Dermis blood vessel endothelial cell (primary cell): ENCODE measurements around the gene ADGRG6. TPM values are rescaled to one million over a fixed set of nuclear protein-coding genes. Genes with fewer than 3 reads are reported as not detected.

Experiments used
- DNase-seq: peaks from one replicate; pipeline ENCODE4 v3.0.0; 2010
- total RNA-seq: library from RNA; depleted of rRNA; stranded (reverse); fragments of >200 nt; gene quantifications from 2 replicates; pipeline ENCODE4 v1.2.3, GENCODE V29; 2014

ADGRG6 gene
- total RNA-seq, 1 donor from 2014 or later = 42.2 TPM

GRCh38 chr6:142378138-142378875, 76.5 kb downstream of the ADGRG6 start:
- peak; percentile 96 for DNase-seq

GRCh38 chr6:142380626-142381025, 78.8 kb downstream of the ADGRG6 start:
- no peak for DNase-seq

GRCh38 chr6:142381181-142381580, 79.4 kb downstream of the ADGRG6 start:
- no peak for DNase-seq

- DNase-seq = no peak
Measured at GRCh38 chr6:142381845-142382378, 80.1 kb downstream of the ADGRG6 start.

- DNase-seq = no peak
Measured at GRCh38 chr6:142384519-142385254, 82.9 kb downstream of the ADGRG6 start.

GRCh38 chr6:142385352-142385751, 83.5 kb downstream of the ADGRG6 start:
- DNase-seq = no peak

- DNase-seq = no peak
Measured at GRCh38 chr6:142386657-142387056, 84.8 kb downstream of the ADGRG6 start.

GRCh38 chr6:142387997-142388815, 86.4 kb downstream of the ADGRG6 start:
- DNase-seq = peak; percentile 81

GRCh38 chr6:142395266-142395665, 93.5 kb downstream of the ADGRG6 start:
- no peak for DNase-seq

- peak; percentile 68 for DNase-seq
Measured at GRCh38 chr6:142395768-142396231, 94.0 kb downstream of the ADGRG6 start.

GRCh38 chr6:142398353-142398752, 96.5 kb downstream of the ADGRG6 start:
- no peak for DNase-seq

- DNase-seq = no peak
Measured at GRCh38 chr6:142399739-142400138, 97.9 kb downstream of the ADGRG6 start.

GRCh38 chr6:142400495-142400894, 98.7 kb downstream of the ADGRG6 start:
- peak; percentile 92 for DNase-seq

- DNase-seq = no peak
Measured at GRCh38 chr6:142401838-142402237, 100.0 kb downstream of the ADGRG6 start.

- DNase-seq = no peak
Measured at GRCh38 chr6:142404751-142405150, 102.9 kb downstream of the ADGRG6 start.

- peak; percentile 95 for DNase-seq
Measured at GRCh38 chr6:142406131-142406530, 104.3 kb downstream of the ADGRG6 start.

GRCh38 chr6:142407685-142408273, 106.0 kb downstream of the ADGRG6 start:
- peak; percentile 79 for DNase-seq

- DNase-seq = peak; percentile 44
Measured at GRCh38 chr6:142408409-142408808, 106.6 kb downstream of the ADGRG6 start.

GRCh38 chr6:142409794-142410193, 108.0 kb downstream of the ADGRG6 start:
- DNase-seq = peak; percentile 25

- DNase-seq = no peak
Measured at GRCh38 chr6:142411145-142411544, 109.3 kb downstream of the ADGRG6 start.

GRCh38 chr6:142412241-142412640, 110.4 kb downstream of the ADGRG6 start:
- DNase-seq = peak; percentile 28

GRCh38 chr6:142412658-142413057, 110.9 kb downstream of the ADGRG6 start:
- no peak for DNase-seq
